HEK293 (cell line): Measurements from ENCODE around the gene RPS21.

Experiments
- CTCF ChIP-seq: fragments of 450-650 bp; formaldehyde crosslinking; IDR thresholded peaks from 2 replicates; pipeline ENCODE4 v1.5.1; 2016; ENCODE audit warnings: missing biosample characterization, missing genetic modification characterization
- GFI1B ChIP-seq: fragments of 450-650 bp; formaldehyde crosslinking; IDR thresholded peaks from 2 replicates; pipeline ENCODE4 v1.5.1; 2016; ENCODE audit warnings: missing biosample characterization, missing genetic modification characterization
- GLI2 ChIP-seq: fragments of 450-650 bp; formaldehyde crosslinking; IDR thresholded peaks from 2 replicates; pipeline ENCODE4; 2017; ENCODE audit warnings: missing biosample characterization, missing genetic modification characterization, low read depth, borderline replicate concordance
- INSM2 ChIP-seq: fragments of 450-650 bp; formaldehyde crosslinking; IDR thresholded peaks from 2 replicates; pipeline ENCODE4 v1.5.1; 2016; ENCODE audit warnings: missing biosample characterization, missing genetic modification characterization
- KLF17 ChIP-seq: fragments of 450-650 bp; formaldehyde crosslinking; IDR thresholded peaks from 2 replicates; pipeline ENCODE4 v1.5.1; 2016; ENCODE audit warnings: missing biosample characterization, missing genetic modification characterization
- KLF8 ChIP-seq: fragments of 450-650 bp; formaldehyde crosslinking; IDR thresholded peaks from 2 replicates; pipeline ENCODE4 v1.5.1; 2016; ENCODE audit warnings: missing biosample characterization, missing genetic modification characterization
- SCRT1 ChIP-seq: fragments of 450-650 bp; formaldehyde crosslinking; IDR thresholded peaks from 2 replicates; pipeline ENCODE4 v1.5.1; 2016; ENCODE audit warnings: missing biosample characterization, missing genetic modification characterization, borderline replicate concordance
- YY1 ChIP-seq: fragments of 450-650 bp; formaldehyde crosslinking; IDR thresholded peaks from 2 replicates; pipeline ENCODE4 v1.5.1; 2018; ENCODE audit warnings: missing biosample characterization, missing genetic modification characterization
- ZBTB10 ChIP-seq: fragments of 450-650 bp; formaldehyde crosslinking; IDR thresholded peaks from 2 replicates; pipeline ENCODE4 v1.5.1; 2016; ENCODE audit warnings: missing biosample characterization, missing genetic modification characterization
- ZFP37 ChIP-seq: fragments of 450-650 bp; formaldehyde crosslinking; IDR thresholded peaks from 2 replicates; pipeline ENCODE4 v1.5.1; 2016; ENCODE audit warnings: missing biosample characterization, missing genetic modification characterization
- ZNF121 ChIP-seq: fragments of 450-650 bp; formaldehyde crosslinking; IDR thresholded peaks from 2 replicates; pipeline ENCODE4 v1.5.1; 2016; ENCODE audit warnings: missing biosample characterization, missing genetic modification characterization
- ZNF146 ChIP-seq: fragments of 450-650 bp; formaldehyde crosslinking; IDR thresholded peaks from 2 replicates; pipeline ENCODE4 v1.5.1; 2016; ENCODE audit warnings: missing biosample characterization, missing genetic modification characterization
- ZNF175 ChIP-seq: fragments of 450-650 bp; formaldehyde crosslinking; IDR thresholded peaks from 2 replicates; pipeline ENCODE4 v1.5.1; 2016; ENCODE audit warnings: missing biosample characterization, missing genetic modification characterization
- ZNF18 ChIP-seq: fragments of 450-650 bp; formaldehyde crosslinking; IDR thresholded peaks from 2 replicates; pipeline ENCODE4 v1.5.1; 2016; ENCODE audit warnings: missing biosample characterization, missing genetic modification characterization
- ZNF184 ChIP-seq: fragments of 450-650 bp; IDR thresholded peaks from 2 replicates; pipeline ENCODE4 v1.5.1; 2018; ENCODE audit warnings: missing biosample characterization, mild to moderate bottlenecking, missing genetic modification characterization
- ZNF2 ChIP-seq: fragments of 450-650 bp; formaldehyde crosslinking; IDR thresholded peaks from 2 replicates; pipeline ENCODE4 v1.5.1; 2016; ENCODE audit warnings: missing biosample characterization, missing genetic modification characterization
- ZNF221 ChIP-seq: fragments of 450-650 bp; formaldehyde crosslinking; IDR thresholded peaks from 2 replicates; pipeline ENCODE4 v1.5.1; 2017; ENCODE audit warnings: missing biosample characterization, missing genetic modification characterization, borderline replicate concordance
- ZNF24 ChIP-seq: fragments of 450-650 bp; formaldehyde crosslinking; IDR thresholded peaks from 2 replicates; pipeline ENCODE4 v1.5.1; 2016; ENCODE audit warnings: missing biosample characterization, missing genetic modification characterization
- ZNF341 ChIP-seq: fragments of 450-650 bp; formaldehyde crosslinking; IDR thresholded peaks from 2 replicates; pipeline ENCODE4; 2016; ENCODE audit warnings: low read depth, missing biosample characterization, missing genetic modification characterization
- ZNF350 ChIP-seq: fragments of 450-650 bp; formaldehyde crosslinking; IDR thresholded peaks from 2 replicates; pipeline ENCODE4 v1.5.0; 2017; ENCODE audit warnings: missing biosample characterization, mild to moderate bottlenecking, missing genetic modification characterization
- ZNF449 ChIP-seq: fragments of 450-650 bp; formaldehyde crosslinking; IDR thresholded peaks from 2 replicates; pipeline ENCODE4 v1.5.1; 2017; ENCODE audit warnings: missing biosample characterization, mild to moderate bottlenecking, missing genetic modification characterization, moderate library complexity
- ZNF473 ChIP-seq: fragments of 450-650 bp; formaldehyde crosslinking; IDR thresholded peaks from 2 replicates; pipeline ENCODE4 v1.5.1; 2017; ENCODE audit warnings: missing biosample characterization, missing genetic modification characterization
- ZNF621 ChIP-seq: fragments of 450-650 bp; formaldehyde crosslinking; IDR thresholded peaks from 2 replicates; pipeline ENCODE4 v1.5.1; 2017; ENCODE audit warnings: missing biosample characterization, missing genetic modification characterization
- ZNF629 ChIP-seq: fragments of 450-650 bp; formaldehyde crosslinking; IDR thresholded peaks from 2 replicates; pipeline ENCODE4 v1.5.1; 2017; ENCODE audit warnings: missing biosample characterization, missing genetic modification characterization
- ZNF645 ChIP-seq: fragments of 450-650 bp; formaldehyde crosslinking; IDR thresholded peaks from 2 replicates; pipeline ENCODE4; 2016; ENCODE audit warnings: missing biosample characterization, missing genetic modification characterization
- ZNF670 ChIP-seq: fragments of 450-650 bp; formaldehyde crosslinking; IDR thresholded peaks from 2 replicates; pipeline ENCODE4 v1.5.1; 2016; ENCODE audit warnings: missing biosample characterization, missing genetic modification characterization, low read depth
- ZNF792 ChIP-seq: fragments of 450-650 bp; formaldehyde crosslinking; IDR thresholded peaks from 2 replicates; pipeline ENCODE4 v1.5.1; 2016; ENCODE audit warnings: missing biosample characterization, missing genetic modification characterization
- ZSCAN30 ChIP-seq: fragments of 450-650 bp; IDR thresholded peaks from 2 replicates; pipeline ENCODE4 v1.5.1; 2018; ENCODE audit warnings: missing biosample characterization, mild to moderate bottlenecking, missing genetic modification characterization, moderate library complexity

Gene RPS21

GRCh38 chr20:62386383-62387218, at the start of gene RPS21 (continued):
- no peak for TF ChIP-seq ZNF24 (tag by site-specific recombination)
- no peak for TF ChIP-seq SCRT1 (tag by site-specific recombination)
- TF ChIP-seq ZNF629, result peak; percentile 96
- TF ChIP-seq ZNF473 (tag by site-specific recombination), result no peak
- no peak for TF ChIP-seq ZNF184 (tag by site-specific recombination)
- TF ChIP-seq ZNF121 (tag by site-specific recombination), result 0 out of 2 replicates have a peak, but pooled peaks have one; percentile 43
- TF ChIP-seq ZNF221 (tag by site-specific recombination), result no peak
- TF ChIP-seq ZNF621 (tag by site-specific recombination), result no peak
- 0 out of 2 replicates have a peak, but pooled peaks have one; percentile 68 for TF ChIP-seq ZNF645 (tag by site-specific recombination)
- TF ChIP-seq ZBTB10 (tag by site-specific recombination), result peak; percentile 100
- no peak for TF ChIP-seq GFI1B (tag by site-specific recombination)
- 0 out of 2 replicates have a peak, but pooled peaks have one; percentile 14 for TF ChIP-seq INSM2 (tag by site-specific recombination)
- peak; percentile 15; the same call in 1 of the 2 replicates for TF ChIP-seq ZNF341
- peak; percentile 45; the same call in 1 of the 2 replicates for TF ChIP-seq KLF8
- TF ChIP-seq KLF17 (tag by site-specific recombination), result peak; percentile 90
- TF ChIP-seq ZNF350 (tag by site-specific recombination), result no peak
- TF ChIP-seq ZNF18, result no peak
- 0 out of 2 replicates have a peak, but pooled peaks have one; percentile 15 for TF ChIP-seq ZNF2 (tag by site-specific recombination)
- no peak for TF ChIP-seq YY1 (tag by site-specific recombination)
- no peak for TF ChIP-seq ZNF792
- TF ChIP-seq ZNF175 (tag by site-specific recombination), result no peak
- no peak for TF ChIP-seq ZNF146
- no peak for TF ChIP-seq ZNF449 (tag by site-specific recombination)
- 0 out of 2 replicates have a peak, but pooled peaks have one; percentile 30 for TF ChIP-seq ZFP37
- TF ChIP-seq CTCF (tag by site-specific recombination), result peak; percentile 16; the same call in 1 of the 2 replicates
- no peak for TF ChIP-seq ZNF670 (tag by site-specific recombination)
- TF ChIP-seq GLI2, result no peak
- no peak; the same call in 1 of the 2 replicates for TF ChIP-seq ZSCAN30
